Body of pancreas (tissue), 4 donors: ENCODE measurements around the gene RIPK3.

Experiments used
- POLR2A ChIP-seq, 3 donors: fragments of 450-650 bp; IDR thresholded peaks; one replicate each; pipeline ENCODE4 v1.6.1; 2016; ENCODE audit warnings: antibody characterized with exemption in 3 of 3, mild to moderate bottlenecking in 2 of 3
- TF ChIP-seq, protein P1 (sequence below), 7 experiments: fragments of 450-650 bp in 4 of 7; fragments of 200-600 bp in 3 of 7; sonication (generic) in 3 of 7; IDR thresholded peaks; one replicate each; pipeline ENCODE4 v1.5.1; 2016 to 2019; ENCODE audit warnings: antibody characterized with exemption in 7 of 7

DNA sequence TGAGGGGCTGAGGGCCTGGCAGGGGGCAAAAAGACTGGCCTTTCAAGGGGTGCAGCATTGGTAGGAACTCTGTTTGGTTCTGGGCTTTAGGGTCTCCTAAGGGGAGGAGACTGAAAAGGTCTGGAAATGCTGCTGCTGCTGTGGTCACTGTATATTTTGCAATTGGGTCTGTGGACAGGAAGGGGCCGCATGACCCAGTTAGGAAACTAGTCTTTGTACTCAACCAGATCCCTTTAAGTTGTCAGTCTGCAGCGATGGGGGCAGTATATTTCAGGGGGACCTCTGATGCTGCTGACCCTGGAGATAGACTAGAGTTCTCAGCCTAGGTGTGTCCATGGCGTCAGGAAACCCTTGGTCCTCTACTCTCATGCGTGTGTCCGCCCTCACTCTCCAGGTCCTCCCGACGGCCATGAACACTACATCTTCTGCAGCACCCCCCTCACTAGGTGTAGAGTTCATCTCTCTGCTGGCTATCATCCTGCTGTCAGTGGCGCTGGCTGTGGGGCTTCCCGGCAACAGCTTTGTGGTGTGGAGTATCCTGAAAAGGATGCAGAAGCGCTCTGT lies 24.5 kb downstream of the RIPK3 start:
- TF ChIP-seq, protein P1, sequence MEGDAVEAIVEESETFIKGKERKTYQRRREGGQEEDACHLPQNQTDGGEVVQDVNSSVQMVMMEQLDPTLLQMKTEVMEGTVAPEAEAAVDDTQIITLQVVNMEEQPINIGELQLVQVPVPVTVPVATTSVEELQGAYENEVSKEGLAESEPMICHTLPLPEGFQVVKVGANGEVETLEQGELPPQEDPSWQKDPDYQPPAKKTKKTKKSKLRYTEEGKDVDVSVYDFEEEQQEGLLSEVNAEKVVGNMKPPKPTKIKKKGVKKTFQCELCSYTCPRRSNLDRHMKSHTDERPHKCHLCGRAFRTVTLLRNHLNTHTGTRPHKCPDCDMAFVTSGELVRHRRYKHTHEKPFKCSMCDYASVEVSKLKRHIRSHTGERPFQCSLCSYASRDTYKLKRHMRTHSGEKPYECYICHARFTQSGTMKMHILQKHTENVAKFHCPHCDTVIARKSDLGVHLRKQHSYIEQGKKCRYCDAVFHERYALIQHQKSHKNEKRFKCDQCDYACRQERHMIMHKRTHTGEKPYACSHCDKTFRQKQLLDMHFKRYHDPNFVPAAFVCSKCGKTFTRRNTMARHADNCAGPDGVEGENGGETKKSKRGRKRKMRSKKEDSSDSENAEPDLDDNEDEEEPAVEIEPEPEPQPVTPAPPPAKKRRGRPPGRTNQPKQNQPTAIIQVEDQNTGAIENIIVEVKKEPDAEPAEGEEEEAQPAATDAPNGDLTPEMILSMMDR (IDR thresholded peaks at IDR 0.05) = no peak
- no peak for TF ChIP-seq POLR2A (IDR thresholded peaks at IDR 0.05)
